Activated CD4-positive, alpha-beta T cell treated with anti-CD3 and anti-CD28 coated beads, Interleukin-2, amount 10 ng/mL, durations not matched to agents 24 days and 14 days (primary cell): ENCODE results near the gene F8. TPM values are rescaled to one million over a fixed set of nuclear protein-coding genes. Genes with fewer than 3 reads are reported as not detected.
"Not testable (repeated sequence)": the region's sequence is repeated elsewhere in the genome, so short reads cannot be mapped to it uniquely, and the experiment has no call there.

Experiments
- DNase-seq: peaks from one replicate; pipeline ENCODE4 v3.0.0; 2022
- H3K27ac Mint-ChIP-seq: one replicate; pipeline ENCODE4 v1.8.0; 2022; ENCODE audit warnings: mild to moderate bottlenecking, mixed read lengths
- H3K27me3 Mint-ChIP-seq: one replicate; pipeline ENCODE4 v1.8.0; 2022; ENCODE audit warnings: mixed read lengths
- H3K36me3 Mint-ChIP-seq: one replicate; pipeline ENCODE4 v1.8.0; 2022; ENCODE audit warnings: low read depth, mild to moderate bottlenecking, mixed read lengths
- H3K4me1 Mint-ChIP-seq: one replicate; pipeline ENCODE4 v1.8.0; 2021; ENCODE audit warnings: mixed read lengths
- H3K4me3 Mint-ChIP-seq: one replicate; pipeline ENCODE4 v1.8.0; 2022; ENCODE audit warnings: mild to moderate bottlenecking, moderate library complexity, mixed read lengths
- H3K9me3 Mint-ChIP-seq: one replicate; pipeline ENCODE4 v1.8.0; 2021; ENCODE audit warnings: mixed read lengths
- intact Hi-C: fragments of 100-400 bp; cut with micrococcal nuclease; formaldehyde crosslinking; loops from one replicate; pipeline ENCODE4 v1.15.1; 2023
- total RNA-seq: library from RNA; stranded (reverse); gene quantifications from 2 replicates; pipeline ENCODE4 v1.2.3, GENCODE V29; 2022

The F8 gene
- total RNA-seq, 1 donor from 2014 or later: 3.7 TPM

- no peaks in the 10 kb centered on the region for H3K9me3 Mint-ChIP-seq
- H3K27ac Mint-ChIP-seq: no peak overlapping the region
- H3K4me3 Mint-ChIP-seq: no peak overlapping the region
- no peaks in the 10 kb centered on the region for H3K36me3 Mint-ChIP-seq
- DNase-seq: no peak
- peaks cover 12% of the 10 kb centered on the region for H3K4me1 Mint-ChIP-seq
- intact Hi-C loops: loop anchor here (2.0 kb wide), 1 partner anchor 68 kb away; no protein-coding TSS in a partner anchor
- peaks cover 10% of the 10 kb centered on the region for H3K27me3 Mint-ChIP-seq
Observed at GRCh38 chrX:154988719-154989118, 33.8 kb downstream of the F8 start.

GRCh38 chrX:154987940-154988339 lies 34.6 kb downstream of the F8 start:
- Mint-ChIP-seq H3K9me3 (no peaks in the 10 kb centered on the region), H3K27me3 (peaks cover 10% of the 10 kb centered on the region), H3K4me1 (peaks cover 12% of the 10 kb centered on the region), H3K27ac (no peak overlapping the region), H3K4me3 (no peak overlapping the region), H3K36me3 (no peaks in the 10 kb centered on the region)
- DNase-seq: no peak
- intact Hi-C loops: loop anchor here (2.0 kb wide), 1 partner anchor 69 kb away; no protein-coding TSS in a partner anchor

GRCh38 chrX:154986826-154987575 lies 35.5 kb downstream of the F8 start:
- Mint-ChIP-seq H3K27ac (no peak overlapping the region), H3K36me3 (no peaks in the 10 kb centered on the region), H3K27me3 (peaks cover 10% of the 10 kb centered on the region), H3K4me1 (peaks cover 12% of the 10 kb centered on the region), H3K9me3 (no peaks in the 10 kb centered on the region), H3K4me3 (no peak overlapping the region)
- no peak for DNase-seq
- intact Hi-C loops: no loop called here

- peak overlapping the region; percentile 79 for H3K4me3 Mint-ChIP-seq
Observed at GRCh38 chrX:154981116-154981411, 41.5 kb downstream of the F8 start.

GRCh38 chrX:154980330-154981115 lies 42.0 kb downstream of the F8 start:
- peak overlapping the region; percentile 79 for H3K4me3 Mint-ChIP-seq
- peak; percentile 94 for DNase-seq
- intact Hi-C loops: loop anchor here (1.0 to 5.0 kb wide), 5 partner anchors 77 to 842 kb away; partner anchors contain the start of genes BRCC3, CMC4, MTCP1 and VBP1
- H3K4me1 Mint-ChIP-seq: peaks cover 9% of the 10 kb centered on the region
- H3K36me3 Mint-ChIP-seq: no peaks in the 10 kb centered on the region
- H3K27ac Mint-ChIP-seq: peak overlapping the region; percentile 84
- peaks cover under 1% of the 10 kb centered on the region for H3K27me3 Mint-ChIP-seq
- peaks cover 5% of the 10 kb centered on the region for H3K9me3 Mint-ChIP-seq

More at GRCh38 chrX:154981116-154981411, 41.5 kb downstream of the F8 start:
- Mint-ChIP-seq H3K9me3 (peaks cover 5% of the 10 kb centered on the region), H3K27ac (no peak overlapping the region), H3K27me3 (no peaks in the 10 kb centered on the region), H3K4me1 (peaks cover 9% of the 10 kb centered on the region), H3K36me3 (no peaks in the 10 kb centered on the region)
- intact Hi-C loops: loop anchor here (1.0 to 5.0 kb wide), 4 partner anchors 76 to 841 kb away; partner anchors contain the start of genes BRCC3, CMC4 and MTCP1
- no peak for DNase-seq

GRCh38 chrX:154979629-154980028 lies 42.9 kb downstream of the F8 start:
- no peak for DNase-seq

GRCh38 chrX:154968353-154968752 lies 54.2 kb downstream of the F8 start:
- Mint-ChIP-seq H3K36me3 (no peaks in the 10 kb centered on the region), H3K9me3 (no peaks in the 10 kb centered on the region), H3K27me3 (peaks cover 17% of the 10 kb centered on the region), H3K4me1 (peaks cover 2% of the 10 kb centered on the region), H3K27ac (no peak overlapping the region), H3K4me3 (no peak overlapping the region)
- no peak for DNase-seq
- intact Hi-C loops: no loop called here

More at GRCh38 chrX:154979629-154980028, 42.9 kb downstream of the F8 start:
- Mint-ChIP-seq H3K4me3 (no peak overlapping the region), H3K9me3 (peaks cover 5% of the 10 kb centered on the region), H3K4me1 (peaks cover 9% of the 10 kb centered on the region), H3K27ac (no peak overlapping the region), H3K27me3 (peaks cover 5% of the 10 kb centered on the region), H3K36me3 (no peaks in the 10 kb centered on the region)
- intact Hi-C loops: loop anchor here (1.0 to 5.0 kb wide), 4 partner anchors 93 to 843 kb away; partner anchors contain the start of genes BRCC3, CMC4, MTCP1 and VBP1

- intact Hi-C loops: no loop called here
- Mint-ChIP-seq H3K4me3 (no peak overlapping the region), H3K4me1 (peaks cover 2% of the 10 kb centered on the region), H3K9me3 (no peaks in the 10 kb centered on the region), H3K27me3 (peaks cover 16% of the 10 kb centered on the region), H3K27ac (no peak overlapping the region), H3K36me3 (no peaks in the 10 kb centered on the region)
- no peak for DNase-seq
Observed at GRCh38 chrX:154967603-154968002, 54.9 kb downstream of the F8 start.

GRCh38 chrX:154961947-154962346 lies 60.6 kb downstream of the F8 start:
- intact Hi-C loops: no loop called here
- Mint-ChIP-seq H3K4me3 (no peak overlapping the region), H3K4me1 (no peaks in the 10 kb centered on the region), H3K27me3 (peaks cover 5% of the 10 kb centered on the region), H3K27ac (no peak overlapping the region), H3K9me3 (peaks cover 4% of the 10 kb centered on the region), H3K36me3 (no peaks in the 10 kb centered on the region)
- DNase-seq: no peak

- intact Hi-C loops, H3K27ac Mint-ChIP-seq, H3K36me3 Mint-ChIP-seq, H3K4me1 Mint-ChIP-seq, H3K9me3 Mint-ChIP-seq, H3K27me3 Mint-ChIP-seq, H3K4me3 Mint-ChIP-seq, DNase-seq: not testable (repeated sequence)
Observed at GRCh38 chrX:154955799-154956198, 66.7 kb downstream of the F8 start.

- H3K36me3 Mint-ChIP-seq, H3K27ac Mint-ChIP-seq, H3K4me1 Mint-ChIP-seq, DNase-seq, H3K4me3 Mint-ChIP-seq, H3K27me3 Mint-ChIP-seq, intact Hi-C loops, H3K9me3 Mint-ChIP-seq: not testable (repeated sequence)
Observed at GRCh38 chrX:154939265-154939664, 83.3 kb downstream of the F8 start.

- H3K4me1 Mint-ChIP-seq, DNase-seq, H3K36me3 Mint-ChIP-seq, H3K4me3 Mint-ChIP-seq, intact Hi-C loops, H3K27ac Mint-ChIP-seq, H3K9me3 Mint-ChIP-seq: not testable (repeated sequence)
- H3K27me3 Mint-ChIP-seq: peaks cover 19% of the 10 kb centered on the region
Observed at GRCh38 chrX:154924771-154925170, 97.8 kb downstream of the F8 start.

GRCh38 chrX:154918060-154918483 lies 104.5 kb downstream of the F8 start:
- Mint-ChIP-seq H3K27ac (peak overlapping the region; percentile 43), H3K36me3 (no peaks in the 10 kb centered on the region), H3K4me1 (peaks cover 3% of the 10 kb centered on the region), H3K27me3 (peaks cover 20% of the 10 kb centered on the region), H3K4me3 (peak overlapping the region; percentile 73), H3K9me3 (no peaks in the 10 kb centered on the region)
- peak; percentile 70 for DNase-seq
- intact Hi-C loops: loop anchor here (5.0 to 10.0 kb wide), 2 partner anchors 229 to 297 kb away; partner anchors contain the start of gene VBP1

GRCh38 chrX:154914052-154914451 lies 108.5 kb downstream of the F8 start:
- Mint-ChIP-seq H3K4me3 (no peak overlapping the region), H3K4me1 (peaks cover 3% of the 10 kb centered on the region), H3K9me3 (no peaks in the 10 kb centered on the region), H3K27ac (no peak overlapping the region), H3K27me3 (peaks cover 13% of the 10 kb centered on the region), H3K36me3 (no peaks in the 10 kb centered on the region)
- intact Hi-C loops: loop anchor here (10.0 kb wide), 1 partner anchor 301 kb away; the partner anchor contains the start of gene VBP1
- DNase-seq: no peak
